22Rv1 (cell line): ENCODE results near the gene STIM1.

Experiments used
- ZFX ChIP-seq: fragments of 450-650 bp; IDR thresholded peaks from 2 replicates; pipeline ENCODE4 v1.6.1; 2017; ENCODE audit warnings: antibody characterized with exemption, borderline replicate concordance
- TF ChIP-seq, protein P1 (sequence below): fragments of 450-650 bp; IDR thresholded peaks from 2 replicates; pipeline ENCODE4 v1.5.1; 2017; ENCODE audit warnings: mild to moderate bottlenecking

DNA sequence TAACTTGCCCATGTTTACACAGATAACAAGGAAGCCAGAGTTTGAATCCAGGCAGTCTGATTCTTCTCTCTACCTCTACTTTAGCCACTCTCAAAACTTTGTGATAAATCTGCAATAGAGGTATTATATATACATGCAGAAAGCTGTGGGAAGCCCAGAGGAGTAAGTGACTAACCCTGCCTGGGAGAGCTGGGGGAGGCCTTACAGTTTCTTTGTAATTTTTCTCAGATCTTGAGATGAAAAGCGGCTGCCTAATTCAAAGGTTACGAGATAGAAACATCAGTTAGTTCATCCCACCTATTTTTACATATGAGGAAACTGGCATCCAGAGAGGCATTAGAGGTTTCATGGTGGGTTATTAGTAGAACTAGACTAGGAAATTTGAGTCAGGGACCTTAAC is 4.9 kb downstream of the STIM1 start:
- TF ChIP-seq, protein P1, sequence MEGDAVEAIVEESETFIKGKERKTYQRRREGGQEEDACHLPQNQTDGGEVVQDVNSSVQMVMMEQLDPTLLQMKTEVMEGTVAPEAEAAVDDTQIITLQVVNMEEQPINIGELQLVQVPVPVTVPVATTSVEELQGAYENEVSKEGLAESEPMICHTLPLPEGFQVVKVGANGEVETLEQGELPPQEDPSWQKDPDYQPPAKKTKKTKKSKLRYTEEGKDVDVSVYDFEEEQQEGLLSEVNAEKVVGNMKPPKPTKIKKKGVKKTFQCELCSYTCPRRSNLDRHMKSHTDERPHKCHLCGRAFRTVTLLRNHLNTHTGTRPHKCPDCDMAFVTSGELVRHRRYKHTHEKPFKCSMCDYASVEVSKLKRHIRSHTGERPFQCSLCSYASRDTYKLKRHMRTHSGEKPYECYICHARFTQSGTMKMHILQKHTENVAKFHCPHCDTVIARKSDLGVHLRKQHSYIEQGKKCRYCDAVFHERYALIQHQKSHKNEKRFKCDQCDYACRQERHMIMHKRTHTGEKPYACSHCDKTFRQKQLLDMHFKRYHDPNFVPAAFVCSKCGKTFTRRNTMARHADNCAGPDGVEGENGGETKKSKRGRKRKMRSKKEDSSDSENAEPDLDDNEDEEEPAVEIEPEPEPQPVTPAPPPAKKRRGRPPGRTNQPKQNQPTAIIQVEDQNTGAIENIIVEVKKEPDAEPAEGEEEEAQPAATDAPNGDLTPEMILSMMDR: no peak
- no peak for TF ChIP-seq ZFX
